ENCODE measurements around the gene CD37.

CD37 gene

DNA sequence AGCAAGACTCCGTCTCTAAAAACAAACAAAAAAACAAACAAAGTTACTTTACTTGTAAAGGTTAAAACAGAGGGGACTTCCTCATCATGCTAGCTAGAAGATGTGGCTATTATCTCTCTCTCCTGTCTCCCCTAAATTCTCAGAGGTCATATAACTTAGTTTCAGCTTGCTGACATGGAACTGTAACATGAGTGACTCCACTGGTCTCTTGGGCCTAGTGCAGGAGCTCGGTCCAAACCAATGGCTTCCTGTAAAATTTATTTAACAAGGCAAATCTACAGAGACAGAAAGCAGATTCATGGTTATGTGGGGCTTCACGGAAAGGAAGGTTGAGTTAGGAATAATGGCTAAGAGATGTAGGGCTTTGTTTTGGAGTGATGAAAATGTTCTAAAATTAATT, 43.3 kb downstream of the CD37 start:
- no peak for DNase-seq (ENCODE audit: low read depth)

DNA sequence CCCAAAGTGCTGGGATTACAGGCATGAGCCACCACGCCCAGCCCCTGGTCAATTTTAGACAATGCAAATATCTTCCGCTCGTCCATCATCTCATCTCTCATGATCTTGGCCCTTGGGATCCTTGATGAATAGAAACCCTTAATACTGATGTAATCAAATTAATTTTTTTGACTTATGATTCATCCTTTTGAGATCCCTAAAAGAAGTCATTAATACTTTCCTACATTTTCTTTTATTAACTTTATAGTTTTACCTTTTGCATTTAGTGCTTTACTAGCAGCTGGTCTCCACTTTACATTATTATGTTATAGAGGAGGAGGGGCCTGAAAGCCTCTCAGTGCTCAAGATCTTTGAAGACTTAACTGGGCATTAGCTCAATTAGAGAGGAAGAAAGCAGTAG, 45.2 kb downstream of the CD37 start:
- DNase-seq (ENCODE audit: low read depth): no peak

DNA sequence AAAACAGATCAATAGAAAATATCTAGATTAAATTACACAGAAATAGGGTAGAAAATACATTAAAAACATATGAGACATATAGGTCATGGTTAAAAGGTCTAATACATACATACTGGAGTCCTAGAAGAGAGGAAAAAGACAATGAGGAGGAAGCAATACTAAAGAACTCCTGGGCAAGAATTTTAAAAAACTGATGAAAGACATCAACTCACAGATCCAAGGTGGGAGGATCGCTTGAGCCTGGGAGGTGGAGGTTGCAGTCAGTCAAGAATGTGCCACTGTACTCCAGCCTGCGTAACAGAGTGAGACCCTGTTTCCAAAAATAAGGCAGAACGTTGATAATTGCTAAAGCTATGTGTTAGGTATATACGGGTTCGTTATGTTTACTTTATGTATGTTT, 47.4 kb downstream of the CD37 start:
- no peak for DNase-seq (ENCODE audit: low read depth)

DNA sequence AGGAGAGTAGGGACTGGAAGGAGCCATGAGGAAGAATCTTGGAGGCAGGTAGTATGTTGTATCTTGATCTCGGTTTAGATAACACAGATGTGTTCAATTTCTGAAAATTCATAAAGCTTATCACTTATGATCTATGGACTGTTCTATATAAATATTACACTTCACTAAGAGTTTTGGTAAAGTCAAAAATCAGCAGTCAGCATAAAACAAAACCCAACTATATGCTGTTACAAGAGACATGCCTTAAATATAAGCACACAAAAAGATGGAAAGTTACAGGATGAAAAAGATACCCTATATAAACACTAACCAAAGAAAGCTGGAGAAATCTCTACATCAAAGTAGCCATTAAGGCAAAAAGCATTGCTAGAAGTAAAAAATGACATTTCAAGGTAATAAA, 48.4 kb downstream of the CD37 start:
- DNase-seq (ENCODE audit: low read depth): no peak

DNA sequence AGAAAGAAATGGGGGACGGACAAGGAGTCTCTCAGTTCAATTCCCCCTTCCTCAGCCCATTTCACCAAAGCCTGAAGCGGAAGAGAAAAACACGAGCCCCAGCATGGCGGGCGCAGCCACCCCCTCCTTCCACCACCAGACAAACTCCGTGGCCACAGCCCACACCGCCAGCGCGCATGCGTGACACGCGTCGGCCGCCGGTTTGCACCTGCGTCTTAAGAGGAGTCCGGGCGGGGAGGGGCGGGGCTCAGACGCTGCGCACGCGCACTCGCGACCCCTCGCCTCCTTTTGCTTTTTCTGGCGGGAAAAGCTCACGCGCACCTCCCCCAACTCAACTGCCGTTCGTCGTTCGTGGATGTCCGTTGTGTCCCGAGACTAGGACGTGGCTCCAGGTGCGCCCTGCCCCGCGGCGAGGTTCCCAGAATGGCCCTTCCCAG, 52.7 kb downstream of the CD37 start, which contains the start of gene KASH5:
Gene KASH5 (plus strand): TSS at position 314 of the 437 bp plus-strand sequence. CDS start 2,635 bp downstream, outside the sequence.
- DNase-seq (ENCODE audit: low read depth): no peak

DNA sequence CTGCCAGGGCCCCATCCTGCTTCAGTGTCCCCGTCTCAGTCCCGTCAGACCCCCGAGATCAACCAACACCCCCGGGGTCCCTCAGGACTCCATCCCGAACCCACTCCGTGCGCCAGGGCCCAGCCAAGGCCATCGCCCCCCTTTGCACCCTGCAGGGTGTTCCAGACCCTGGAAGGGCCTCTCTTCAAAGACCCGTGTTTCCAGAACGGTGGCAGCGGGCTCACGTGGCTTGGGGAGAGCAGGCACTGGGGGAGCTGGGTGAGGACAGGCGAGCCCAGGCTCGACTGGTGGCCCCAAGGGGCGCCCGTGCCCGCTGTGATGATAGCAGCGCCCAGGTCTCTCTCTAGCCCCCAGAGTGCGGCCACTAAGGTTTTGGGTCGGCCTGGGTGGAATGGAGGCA, 54.2 kb downstream of the CD37 start:
- no peak for DNase-seq (ENCODE audit: low read depth)
